ENCODE measurements around the gene ELMO1.

Gene ELMO1

GRCh38 chr7:37330775-37331174 lies 117.9 kb downstream of the ELMO1 start:
- Histone ChIP-seq H2AFZ (ENCODE audit: low read length, unreplicated experiment) (no peak overlapping the region), H3K27me3 (ENCODE audit: insufficient read depth, low read length) (no peaks in the 10 kb centered on the region), H3K27ac (ENCODE audit: low read depth, low read length) (no peak overlapping the region), H3K36me3 (ENCODE audit: insufficient read depth, low read length) (no peaks in the 10 kb centered on the region), H3K4me3 (ENCODE audit: low read depth, low read length) (no peak overlapping the region), H3K79me2 (ENCODE audit: control insufficient read depth, insufficient read depth, low read length, unreplicated experiment) (no peaks in the 10 kb centered on the region), H3K4me1 (ENCODE audit: control insufficient read depth, insufficient read depth, low read length, unreplicated experiment) (no peaks in the 10 kb centered on the region)

- Histone ChIP-seq H3K4me1 (ENCODE audit: control insufficient read depth, insufficient read depth, low read length, unreplicated experiment) (no peaks in the 10 kb centered on the region), H3K4me3 (ENCODE audit: low read depth, low read length) (no peak overlapping the region), H3K27me3 (ENCODE audit: insufficient read depth, low read length) (no peaks in the 10 kb centered on the region), H3K27ac (ENCODE audit: low read depth, low read length) (no peak overlapping the region), H2AFZ (ENCODE audit: low read length, unreplicated experiment) (no peak overlapping the region), H3K36me3 (ENCODE audit: insufficient read depth, low read length) (no peaks in the 10 kb centered on the region), H3K79me2 (ENCODE audit: control insufficient read depth, insufficient read depth, low read length, unreplicated experiment) (no peaks in the 10 kb centered on the region)
Observed at GRCh38 chr7:37329940-37330339, 118.7 kb downstream of the ELMO1 start.

DNA sequence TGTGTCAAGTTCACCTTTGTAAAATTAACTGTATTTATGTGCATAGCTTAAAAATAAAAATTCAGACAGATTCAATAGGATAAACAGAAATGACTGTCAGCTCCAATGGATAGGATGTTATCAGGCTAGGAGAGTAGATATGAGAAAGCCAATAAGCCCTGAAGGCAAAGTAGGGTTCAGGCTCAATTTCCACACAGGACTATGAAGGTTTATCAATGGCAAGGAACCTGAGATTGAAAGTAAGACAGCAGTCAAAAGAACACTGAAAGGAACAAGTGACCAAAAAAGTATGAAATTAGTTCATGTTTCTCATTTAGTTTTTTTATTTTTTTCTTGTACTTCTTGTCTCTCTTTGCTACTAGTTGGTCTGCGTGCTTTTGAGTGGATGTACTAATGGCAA lies 121.4 kb downstream of the ELMO1 start:
- Histone ChIP-seq H3K4me1 (ENCODE audit: control insufficient read depth, insufficient read depth, low read length, unreplicated experiment) (no peaks in the 10 kb centered on the region), H3K4me3 (ENCODE audit: low read depth, low read length) (no peak overlapping the region), H2AFZ (ENCODE audit: low read length, unreplicated experiment) (no peak overlapping the region), H3K27me3 (ENCODE audit: insufficient read depth, low read length) (no peaks in the 10 kb centered on the region), H3K36me3 (ENCODE audit: insufficient read depth, low read length) (no peaks in the 10 kb centered on the region), H3K79me2 (ENCODE audit: control insufficient read depth, insufficient read depth, low read length, unreplicated experiment) (no peaks in the 10 kb centered on the region), H3K27ac (ENCODE audit: low read depth, low read length) (no peak overlapping the region)

- Histone ChIP-seq H3K4me3 (ENCODE audit: low read depth, low read length) (no peak overlapping the region), H3K27me3 (ENCODE audit: insufficient read depth, low read length) (no peaks in the 10 kb centered on the region), H3K27ac (ENCODE audit: low read depth, low read length) (no peak overlapping the region), H3K4me1 (ENCODE audit: control insufficient read depth, insufficient read depth, low read length, unreplicated experiment) (no peaks in the 10 kb centered on the region), H2AFZ (ENCODE audit: low read length, unreplicated experiment) (no peak overlapping the region), H3K79me2 (ENCODE audit: control insufficient read depth, insufficient read depth, low read length, unreplicated experiment) (no peaks in the 10 kb centered on the region), H3K36me3 (ENCODE audit: insufficient read depth, low read length) (no peaks in the 10 kb centered on the region)
Observed at GRCh38 chr7:37323966-37324365, 124.7 kb downstream of the ELMO1 start.

GRCh38 chr7:37322831-37323230 lies 125.8 kb downstream of the ELMO1 start:
- H3K4me1 ChIP-seq (ENCODE audit: control insufficient read depth, insufficient read depth, low read length, unreplicated experiment), result no peaks in the 10 kb centered on the region
- H3K36me3 ChIP-seq (ENCODE audit: insufficient read depth, low read length), result no peaks in the 10 kb centered on the region
- no peak overlapping the region for H2AFZ ChIP-seq (ENCODE audit: low read length, unreplicated experiment)
- H3K4me3 ChIP-seq (ENCODE audit: low read depth, low read length), result no peak overlapping the region
- H3K27me3 ChIP-seq (ENCODE audit: insufficient read depth, low read length), result no peaks in the 10 kb centered on the region
- H3K79me2 ChIP-seq (ENCODE audit: control insufficient read depth, insufficient read depth, low read length, unreplicated experiment), result no peaks in the 10 kb centered on the region
- no peak overlapping the region for H3K27ac ChIP-seq (ENCODE audit: low read depth, low read length)

DNA sequence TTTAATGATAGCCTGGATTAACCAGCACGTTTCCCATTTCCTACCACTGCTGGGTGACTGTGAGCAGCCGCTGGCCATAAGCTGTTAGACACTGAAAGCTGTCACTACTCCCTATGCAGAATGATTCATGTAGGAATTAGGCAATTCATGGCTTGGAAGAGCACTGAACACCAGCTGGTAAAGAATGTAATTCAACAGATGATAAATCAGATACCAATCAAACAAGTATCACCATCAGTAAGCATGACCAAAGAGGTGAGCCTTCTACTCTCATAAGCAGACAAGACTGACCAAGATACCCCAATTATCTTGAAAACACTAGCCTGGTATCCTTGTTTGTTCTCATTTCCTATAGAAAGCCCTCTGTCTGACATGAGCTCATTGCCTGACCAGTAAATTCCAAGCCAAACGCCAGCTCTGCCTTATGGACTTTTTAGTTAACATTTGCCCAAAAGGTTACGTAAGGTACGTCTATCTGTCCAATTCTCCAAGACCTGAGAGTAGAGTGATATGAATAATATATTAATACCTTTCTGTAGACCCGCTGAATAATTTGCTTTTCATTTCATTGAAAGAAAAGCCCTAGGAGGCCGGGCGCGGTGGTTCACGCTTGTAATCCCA lies 127.7 kb downstream of the ELMO1 start:
- H3K36me3 ChIP-seq (ENCODE audit: insufficient read depth, low read length), result no peaks in the 10 kb centered on the region
- no peak overlapping the region for H2AFZ ChIP-seq (ENCODE audit: low read length, unreplicated experiment)
- H3K27ac ChIP-seq (ENCODE audit: low read depth, low read length), result no peak overlapping the region
- H3K27me3 ChIP-seq (ENCODE audit: insufficient read depth, low read length), result no peaks in the 10 kb centered on the region
- H3K4me3 ChIP-seq (ENCODE audit: low read depth, low read length), result no peak overlapping the region
- no peaks in the 10 kb centered on the region for H3K4me1 ChIP-seq (ENCODE audit: control insufficient read depth, insufficient read depth, low read length, unreplicated experiment)
- H3K79me2 ChIP-seq (ENCODE audit: control insufficient read depth, insufficient read depth, low read length, unreplicated experiment), result no peaks in the 10 kb centered on the region

GRCh38 chr7:37320140-37320847 lies 128.4 kb downstream of the ELMO1 start:
- Histone ChIP-seq H3K79me2 (ENCODE audit: control insufficient read depth, insufficient read depth, low read length, unreplicated experiment) (no peaks in the 10 kb centered on the region), H3K27ac (ENCODE audit: low read depth, low read length) (no peak overlapping the region), H3K4me1 (ENCODE audit: control insufficient read depth, insufficient read depth, low read length, unreplicated experiment) (no peaks in the 10 kb centered on the region), H3K4me3 (ENCODE audit: low read depth, low read length) (no peak overlapping the region), H2AFZ (ENCODE audit: low read length, unreplicated experiment) (no peak overlapping the region), H3K36me3 (ENCODE audit: insufficient read depth, low read length) (no peaks in the 10 kb centered on the region), H3K27me3 (ENCODE audit: insufficient read depth, low read length) (no peaks in the 10 kb centered on the region)

- H3K79me2 ChIP-seq (ENCODE audit: control insufficient read depth, insufficient read depth, low read length, unreplicated experiment), result no peaks in the 10 kb centered on the region
- no peak overlapping the region for H2AFZ ChIP-seq (ENCODE audit: low read length, unreplicated experiment)
- no peaks in the 10 kb centered on the region for H3K27me3 ChIP-seq (ENCODE audit: insufficient read depth, low read length)
- H3K4me3 ChIP-seq (ENCODE audit: low read depth, low read length), result no peak overlapping the region
- no peak overlapping the region for H3K27ac ChIP-seq (ENCODE audit: low read depth, low read length)
- H3K4me1 ChIP-seq (ENCODE audit: control insufficient read depth, insufficient read depth, low read length, unreplicated experiment), result no peaks in the 10 kb centered on the region
- no peaks in the 10 kb centered on the region for H3K36me3 ChIP-seq (ENCODE audit: insufficient read depth, low read length)
Observed at GRCh38 chr7:37318541-37318940, 130.1 kb downstream of the ELMO1 start.

GRCh38 chr7:37315772-37316715 lies 132.6 kb downstream of the ELMO1 start:
- H3K27ac ChIP-seq (ENCODE audit: low read depth, low read length), result no peak overlapping the region
- H3K4me1 ChIP-seq (ENCODE audit: control insufficient read depth, insufficient read depth, low read length, unreplicated experiment), result no peaks in the 10 kb centered on the region
- no peak overlapping the region for H3K4me3 ChIP-seq (ENCODE audit: low read depth, low read length)
- H3K27me3 ChIP-seq (ENCODE audit: insufficient read depth, low read length), result no peaks in the 10 kb centered on the region
- H3K79me2 ChIP-seq (ENCODE audit: control insufficient read depth, insufficient read depth, low read length, unreplicated experiment), result no peaks in the 10 kb centered on the region
- H2AFZ ChIP-seq (ENCODE audit: low read length, unreplicated experiment), result no peak overlapping the region
- no peaks in the 10 kb centered on the region for H3K36me3 ChIP-seq (ENCODE audit: insufficient read depth, low read length)

DNA sequence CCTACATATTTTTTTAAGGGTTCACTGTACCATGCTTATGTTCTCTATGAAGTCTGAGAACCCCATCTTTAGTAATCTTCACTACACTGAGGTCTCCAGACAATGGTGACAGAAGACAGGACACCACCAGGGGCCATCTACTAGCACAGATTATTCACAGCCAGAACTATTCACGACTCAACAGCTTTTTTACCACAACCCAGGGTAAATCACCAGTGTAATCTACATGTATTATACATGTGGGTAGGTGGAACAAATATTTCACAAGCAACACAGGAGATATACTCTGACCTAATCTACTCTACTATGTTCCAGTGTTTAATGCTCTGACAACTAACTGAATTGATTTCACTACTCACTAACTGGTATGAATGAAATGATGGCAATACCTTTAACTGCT lies 136.1 kb downstream of the ELMO1 start:
- no peaks in the 10 kb centered on the region for H3K79me2 ChIP-seq (ENCODE audit: control insufficient read depth, insufficient read depth, low read length, unreplicated experiment)
- no peak overlapping the region for H3K27ac ChIP-seq (ENCODE audit: low read depth, low read length)
- H3K27me3 ChIP-seq (ENCODE audit: insufficient read depth, low read length), result no peaks in the 10 kb centered on the region
- no peak overlapping the region for H2AFZ ChIP-seq (ENCODE audit: low read length, unreplicated experiment)
- no peak overlapping the region for H3K4me3 ChIP-seq (ENCODE audit: low read depth, low read length)
- H3K4me1 ChIP-seq (ENCODE audit: control insufficient read depth, insufficient read depth, low read length, unreplicated experiment), result no peaks in the 10 kb centered on the region
- no peaks in the 10 kb centered on the region for H3K36me3 ChIP-seq (ENCODE audit: insufficient read depth, low read length)
